GM06990 (cell line): Measurements from ENCODE around the gene ESCO1.
"Not testable (repeated sequence)": the region's sequence is repeated elsewhere in the genome, so short reads cannot be mapped to it uniquely, and the experiment has no call there.

Source experiments
- DNase-seq: peaks from one replicate; pipeline ENCODE4 v3.0.0-alpha.2; 2011; ENCODE audit not compliant: insufficient read length; ENCODE audit errors: extremely low read depth
- H3K27me3 ChIP-seq: replicated peaks from 2 replicates; pipeline ENCODE4 v1.6.0; 2011; ENCODE audit warnings: low read length; ENCODE audit not compliant: control insufficient read depth, insufficient read depth
- H3K36me3 ChIP-seq: 2 replicates; pipeline ENCODE4 v1.5.1; 2011; ENCODE audit warnings: low read length; ENCODE audit not compliant: control insufficient read depth, insufficient read depth
- H3K4me3 ChIP-seq: replicated peaks from 2 replicates; pipeline ENCODE4 v1.5.1; 2011; ENCODE audit warnings: low read depth, mild to moderate bottlenecking, control low read depth, low read length
- CTCF ChIP-seq: IDR thresholded peaks from 2 replicates; pipeline ENCODE4 v1.5.1; 2011; ENCODE audit warnings: low read length, control low read depth, mild to moderate bottlenecking, inconsistent platforms; ENCODE audit not compliant: insufficient read depth, poor library complexity, severe bottlenecking

The ESCO1 gene

GRCh38 chr18:21632393-21632792 lies 31.9 kb upstream of the ESCO1 start:
- Histone ChIP-seq H3K4me3 (no peak overlapping the region), H3K27me3 (no peaks in the 10 kb centered on the region), H3K36me3 (peaks cover 4% of the 10 kb centered on the region)
- no peak for TF ChIP-seq CTCF
- no peak for DNase-seq

- Histone ChIP-seq H3K27me3 (no peaks in the 10 kb centered on the region), H3K36me3 (peaks cover 2% of the 10 kb centered on the region), H3K4me3 (no peak overlapping the region; the same call in 1 of the 2 replicates)
- DNase-seq, result no peak
- no peak for TF ChIP-seq CTCF
Observed at GRCh38 chr18:21629089-21629832, 28.8 kb upstream of the ESCO1 start.

- H3K4me3 ChIP-seq, H3K27me3 ChIP-seq, H3K36me3 ChIP-seq, DNase-seq: not testable (repeated sequence)
Observed at GRCh38 chr18:21621640-21622039, 21.1 kb upstream of the ESCO1 start.

GRCh38 chr18:21612125-21613039 lies 11.9 kb upstream of the ESCO1 start, which contains the start of gene SNRPD1:
Gene SNRPD1 (plus strand): TSS chr18:21612314. CDS start chr18:21612430, 116 bp downstream.
- Histone ChIP-seq H3K4me3 (peak within 1 kb of the TSS; percentile 96), H3K27me3 (no peaks in the 10 kb centered on the region), H3K36me3 (no peaks in the 10 kb centered on the region)
- peak; percentile 99 for TF ChIP-seq CTCF
- peak; percentile 97 for DNase-seq

- not testable (repeated sequence) for H3K27me3 ChIP-seq, DNase-seq, H3K36me3 ChIP-seq
- peak overlapping the region; percentile 96 for H3K4me3 ChIP-seq
Observed at GRCh38 chr18:21611401-21612124, 11.1 kb upstream of the ESCO1 start.

- no peak for TF ChIP-seq CTCF
Observed at GRCh38 chr18:21605213-21605612, 4.7 kb upstream of the ESCO1 start.

More at GRCh38 chr18:21605213-21605612, 4.7 kb upstream of the ESCO1 start:
- no peaks in the 10 kb centered on the region for H3K27me3 ChIP-seq
- no peak overlapping the region for H3K4me3 ChIP-seq
- no peaks in the 10 kb centered on the region for H3K36me3 ChIP-seq
- no peak for DNase-seq
